ENCODE data around the gene RPL37.

DNA sequence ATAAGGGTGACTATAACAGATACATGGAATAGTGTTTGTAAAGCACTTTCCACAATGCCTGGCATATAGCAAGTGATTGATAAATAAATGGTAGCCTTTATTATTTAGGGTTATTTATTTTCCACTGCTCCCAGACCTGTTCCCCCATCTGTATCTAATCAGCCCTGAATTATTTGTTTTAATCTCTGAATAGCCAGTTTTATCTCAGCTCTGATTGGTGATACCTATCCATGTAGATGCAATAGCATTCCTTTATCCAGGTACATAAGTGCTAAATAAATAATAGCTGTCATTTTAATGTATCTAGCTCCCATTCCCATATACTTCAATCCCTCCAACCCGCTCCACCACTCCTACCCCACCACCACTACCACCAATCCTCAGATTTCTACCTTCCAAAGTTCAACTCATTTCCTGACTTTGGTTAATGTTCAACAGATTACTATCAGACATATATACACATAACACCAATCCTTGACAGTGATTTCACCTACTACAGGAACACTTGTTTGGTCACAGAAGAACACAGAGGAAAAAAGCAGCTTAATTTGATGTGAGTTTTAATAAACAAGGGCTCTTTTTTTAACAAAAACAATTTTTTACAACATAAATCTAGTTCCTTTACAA lies 50.9 kb downstream of the RPL37 start:
- TF ChIP-seq EP300 (IDR thresholded peaks at IDR 0.05; ENCODE audit: borderline replicate concordance): no peak
- no peak for TF ChIP-seq TCF12 (IDR thresholded peaks at IDR 0.05; ENCODE audit: low read depth)
- no peak for TF ChIP-seq TEAD4 (IDR thresholded peaks at IDR 0.05)
- no peak for TF ChIP-seq YY1 (IDR thresholded peaks at IDR 0.05; ENCODE audit: low read depth)
- TF ChIP-seq, protein P1, sequence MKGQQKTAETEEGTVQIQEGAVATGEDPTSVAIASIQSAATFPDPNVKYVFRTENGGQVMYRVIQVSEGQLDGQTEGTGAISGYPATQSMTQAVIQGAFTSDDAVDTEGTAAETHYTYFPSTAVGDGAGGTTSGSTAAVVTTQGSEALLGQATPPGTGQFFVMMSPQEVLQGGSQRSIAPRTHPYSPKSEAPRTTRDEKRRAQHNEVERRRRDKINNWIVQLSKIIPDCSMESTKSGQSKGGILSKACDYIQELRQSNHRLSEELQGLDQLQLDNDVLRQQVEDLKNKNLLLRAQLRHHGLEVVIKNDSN (IDR thresholded peaks at IDR 0.05): no peak
- no peak for TF ChIP-seq TAF1 (IDR thresholded peaks at IDR 0.05; ENCODE audit: low read depth)
- TF ChIP-seq, protein P2, sequence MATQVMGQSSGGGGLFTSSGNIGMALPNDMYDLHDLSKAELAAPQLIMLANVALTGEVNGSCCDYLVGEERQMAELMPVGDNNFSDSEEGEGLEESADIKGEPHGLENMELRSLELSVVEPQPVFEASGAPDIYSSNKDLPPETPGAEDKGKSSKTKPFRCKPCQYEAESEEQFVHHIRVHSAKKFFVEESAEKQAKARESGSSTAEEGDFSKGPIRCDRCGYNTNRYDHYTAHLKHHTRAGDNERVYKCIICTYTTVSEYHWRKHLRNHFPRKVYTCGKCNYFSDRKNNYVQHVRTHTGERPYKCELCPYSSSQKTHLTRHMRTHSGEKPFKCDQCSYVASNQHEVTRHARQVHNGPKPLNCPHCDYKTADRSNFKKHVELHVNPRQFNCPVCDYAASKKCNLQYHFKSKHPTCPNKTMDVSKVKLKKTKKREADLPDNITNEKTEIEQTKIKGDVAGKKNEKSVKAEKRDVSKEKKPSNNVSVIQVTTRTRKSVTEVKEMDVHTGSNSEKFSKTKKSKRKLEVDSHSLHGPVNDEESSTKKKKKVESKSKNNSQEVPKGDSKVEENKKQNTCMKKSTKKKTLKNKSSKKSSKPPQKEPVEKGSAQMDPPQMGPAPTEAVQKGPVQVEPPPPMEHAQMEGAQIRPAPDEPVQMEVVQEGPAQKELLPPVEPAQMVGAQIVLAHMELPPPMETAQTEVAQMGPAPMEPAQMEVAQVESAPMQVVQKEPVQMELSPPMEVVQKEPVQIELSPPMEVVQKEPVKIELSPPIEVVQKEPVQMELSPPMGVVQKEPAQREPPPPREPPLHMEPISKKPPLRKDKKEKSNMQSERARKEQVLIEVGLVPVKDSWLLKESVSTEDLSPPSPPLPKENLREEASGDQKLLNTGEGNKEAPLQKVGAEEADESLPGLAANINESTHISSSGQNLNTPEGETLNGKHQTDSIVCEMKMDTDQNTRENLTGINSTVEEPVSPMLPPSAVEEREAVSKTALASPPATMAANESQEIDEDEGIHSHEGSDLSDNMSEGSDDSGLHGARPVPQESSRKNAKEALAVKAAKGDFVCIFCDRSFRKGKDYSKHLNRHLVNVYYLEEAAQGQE (IDR thresholded peaks at IDR 0.05; ENCODE audit: low read depth): no peak
- TF ChIP-seq CREB1 (IDR thresholded peaks at IDR 0.05; ENCODE audit: low read depth): no peak
- no peak for TF ChIP-seq CEBPB (IDR thresholded peaks at IDR 0.05)

Data from Ishikawa (cell line).